HepG2 (cell line): Measurements from ENCODE around the gene ALG11. TPM values are rescaled to one million over a fixed set of nuclear protein-coding genes. Genes with fewer than 3 reads are reported as not detected.

ENCODE experiments used
- ATF1 ChIP-seq: IDR thresholded peaks from 2 replicates; pipeline ENCODE4 v1.6.1; 2016; ENCODE audit warnings: mild to moderate bottlenecking, control low read depth
- CEBPB ChIP-seq: IDR thresholded peaks from 2 replicates; pipeline ENCODE4 v1.6.1; 2011; ENCODE audit warnings: low read depth, low read length, improper control_type of control experiment, borderline replicate concordance
- EED ChIP-seq: sonication (generic); formaldehyde crosslinking; IDR thresholded peaks from 2 replicates; pipeline ENCODE4 v1.5.0; 2020; ENCODE audit warnings: mild to moderate bottlenecking, missing genetic modification reagents
- HMG20A ChIP-seq: IDR thresholded peaks from 2 replicates; pipeline ENCODE4 v1.6.1; 2016; ENCODE audit warnings: borderline replicate concordance
- MED1 ChIP-seq: sonication (generic); formaldehyde crosslinking; IDR thresholded peaks from 2 replicates; pipeline ENCODE4 v1.4.0; 2020; ENCODE audit warnings: missing genetic modification reagents
- NR2C2 ChIP-seq: sonication (generic); formaldehyde crosslinking; IDR thresholded peaks from 2 replicates; pipeline ENCODE4 v1.4.0; 2020; ENCODE audit warnings: missing genetic modification reagents, mild to moderate bottlenecking, moderate library complexity, borderline replicate concordance
- NR2F1 ChIP-seq, 2 experiments: fragments of 450-650 bp in 1 of 2; formaldehyde crosslinking in 1 of 2; IDR thresholded peaks; 2 replicates each; pipeline versions ENCODE4 v1.5.0 to v1.6.1; 2016 to 2020; ENCODE audit warnings: mild to moderate bottlenecking in 1 of 2, missing compliant biosample characterization in 1 of 2, missing genetic modification reagents in 1 of 2, moderate library complexity in 1 of 2
- PHF21A ChIP-seq: sonication (generic); formaldehyde crosslinking; IDR thresholded peaks from 2 replicates; pipeline ENCODE4 v1.5.0; 2020; ENCODE audit warnings: mild to moderate bottlenecking, missing genetic modification reagents
- PRMT3 ChIP-seq: sonication (generic); formaldehyde crosslinking; IDR thresholded peaks from 2 replicates; pipeline ENCODE4 v1.8.1; 2022; ENCODE audit warnings: low read depth, mild to moderate bottlenecking, moderate library complexity, missing genetic modification reagents, borderline replicate concordance
- RAD51 ChIP-seq: fragments of 450-650 bp; IDR thresholded peaks from 2 replicates; pipeline ENCODE4 v1.6.1; 2016; ENCODE audit warnings: borderline replicate concordance
- SIX4 ChIP-seq: sonication (generic); formaldehyde crosslinking; IDR thresholded peaks from 2 replicates; pipeline ENCODE4 v1.4.0; 2020; ENCODE audit warnings: missing genetic modification reagents
- SP4 ChIP-seq: sonication (generic); formaldehyde crosslinking; IDR thresholded peaks from 2 replicates; pipeline ENCODE4 v1.8.1; 2023; ENCODE audit warnings: mild to moderate bottlenecking, missing genetic modification reagents
- TARDBP ChIP-seq: sonication (generic); formaldehyde crosslinking; IDR thresholded peaks from 2 replicates; pipeline ENCODE4 v1.8.0; 2022; ENCODE audit warnings: mild to moderate bottlenecking, missing genetic modification reagents
- ZFY ChIP-seq: sonication (generic); formaldehyde crosslinking; IDR thresholded peaks from 2 replicates; pipeline ENCODE4 v1.4.0; 2020; ENCODE audit warnings: missing genetic modification reagents
- ZNF746 ChIP-seq: sonication (generic); formaldehyde crosslinking; IDR thresholded peaks from 2 replicates; pipeline ENCODE4 v1.8.0; 2022; ENCODE audit warnings: mild to moderate bottlenecking, missing genetic modification reagents
- polyA plus RNA-seq, 8 experiments: library from polyadenylated mRNA; depleted of rRNA in 3 of 8; stranded (reverse) in 7 of 8; unstranded in 1 of 8; fragments of >200 nt; fragmentation: Illumina TruSeq in 4 of 8; extraction: Trizol in 4 of 8; gene quantifications; 2 replicates each; pipeline versions ENCODE4 v1.2.1 to v1.2.3, GENCODE V29; 2011 to 2016; ENCODE audit warnings: low read depth in 4 of 8, missing spikeins in 1 of 8, mixed read lengths in 1 of 8; ENCODE audit not compliant: insufficient read depth in 1 of 8
- total RNA-seq, 5 experiments: library from RNA; depleted of rRNA; stranded (reverse); fragments of >200 nt; fragmentation: Illumina TruSeq; extraction: Trizol; gene quantifications; 2 replicates each; pipeline ENCODE4 v1.2.3, GENCODE V29; 2016; ENCODE audit warnings: low read depth in 1 of 5
- TF ChIP-seq, protein P1 (sequence below): sonication (generic); formaldehyde crosslinking; IDR thresholded peaks from 2 replicates; pipeline ENCODE4 v1.9.0; 2022; ENCODE audit warnings: low read depth, missing genetic modification reagents
- TF ChIP-seq, protein P2 (sequence below): sonication (generic); formaldehyde crosslinking; IDR thresholded peaks from 2 replicates; pipeline ENCODE4 v1.8.0; 2022; ENCODE audit warnings: low read depth, missing genetic modification reagents
- TF ChIP-seq, protein P3 (sequence below): sonication (generic); formaldehyde crosslinking; IDR thresholded peaks from 2 replicates; pipeline ENCODE4 v1.4.0; 2020; ENCODE audit warnings: missing genetic modification reagents
- TF ChIP-seq, protein P4 (sequence below): IDR thresholded peaks from 2 replicates; pipeline ENCODE4 v1.6.1; 2016; ENCODE audit warnings: low read depth, control low read depth
- TF ChIP-seq, protein P5 (sequence below), 2 experiments: sonication (generic) in 1 of 2; formaldehyde crosslinking in 1 of 2; IDR thresholded peaks; 2 replicates each; pipeline versions ENCODE4 v1.4.0 to v1.6.1; 2016 to 2020; ENCODE audit warnings: borderline replicate concordance in 1 of 2, low read depth in 1 of 2, mild to moderate bottlenecking in 1 of 2, missing genetic modification reagents in 1 of 2

ALG11 gene
- total and polyA plus RNA-seq, 2 of the 13 experiments (the other 11 are each of a cell fraction or from before 2014, with no cell fraction given) = 14.7 to 27.9 TPM

DNA sequence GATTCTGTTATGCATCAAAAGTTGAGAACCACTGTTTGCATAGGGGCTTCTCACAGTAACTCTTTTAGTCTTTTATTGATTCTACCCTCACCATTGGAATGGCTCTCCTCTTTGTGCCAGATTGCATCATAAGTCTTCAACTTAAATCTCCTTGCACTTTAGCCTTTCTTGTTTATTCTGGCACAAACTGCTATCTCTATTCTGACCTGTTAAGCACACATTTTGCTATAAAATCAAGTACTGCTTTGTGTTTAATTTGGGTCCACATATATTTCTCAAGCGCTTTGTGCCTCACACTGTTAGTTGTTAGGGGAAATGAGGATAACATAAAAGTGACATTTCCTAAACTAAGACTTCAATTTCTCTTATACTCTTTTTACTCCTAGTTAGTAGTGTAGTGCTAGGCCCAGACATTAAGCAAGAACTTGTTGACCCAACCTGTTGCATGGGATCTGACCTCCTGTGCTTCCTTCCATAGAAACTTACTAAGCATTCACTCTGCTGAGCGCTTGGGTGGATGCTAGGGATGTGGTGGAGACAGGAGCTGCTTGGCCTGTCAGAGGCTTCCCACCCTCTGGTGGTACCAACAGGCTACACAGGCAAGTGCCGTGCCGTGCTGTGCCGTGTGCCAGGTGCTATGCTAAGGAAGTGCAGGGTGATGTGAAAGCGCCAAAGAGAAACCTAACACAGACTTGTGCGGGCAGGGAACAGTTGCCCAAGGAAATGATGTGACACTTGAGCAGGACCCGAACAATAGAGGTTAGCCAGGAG lies 13.5 kb downstream of the ALG11 start (continued):
- TF ChIP-seq, protein P1, sequence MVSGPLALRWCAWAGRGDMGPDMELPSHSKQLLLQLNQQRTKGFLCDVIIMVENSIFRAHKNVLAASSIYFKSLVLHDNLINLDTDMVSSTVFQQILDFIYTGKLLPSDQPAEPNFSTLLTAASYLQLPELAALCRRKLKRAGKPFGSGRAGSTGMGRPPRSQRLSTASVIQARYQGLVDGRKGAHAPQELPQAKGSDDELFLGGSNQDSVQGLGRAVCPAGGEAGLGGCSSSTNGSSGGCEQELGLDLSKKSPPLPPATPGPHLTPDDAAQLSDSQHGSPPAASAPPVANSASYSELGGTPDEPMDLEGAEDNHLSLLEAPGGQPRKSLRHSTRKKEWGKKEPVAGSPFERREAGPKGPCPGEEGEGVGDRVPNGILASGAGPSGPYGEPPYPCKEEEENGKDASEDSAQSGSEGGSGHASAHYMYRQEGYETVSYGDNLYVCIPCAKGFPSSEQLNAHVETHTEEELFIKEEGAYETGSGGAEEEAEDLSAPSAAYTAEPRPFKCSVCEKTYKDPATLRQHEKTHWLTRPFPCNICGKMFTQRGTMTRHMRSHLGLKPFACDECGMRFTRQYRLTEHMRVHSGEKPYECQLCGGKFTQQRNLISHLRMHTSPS (CRISPR knock-in tag) = peak; percentile 50; the same call in 1 of the 2 replicates
- TF ChIP-seq ZFY (peak; percentile 54), RAD51 (no peak), ATF1 (CRISPR knock-in tag) (0 out of 2 replicates have a peak, but pooled peaks have one; percentile 32), SIX4 (CRISPR knock-in tag) (peak; percentile 82), PHF21A (CRISPR knock-in tag) (peak; percentile 84), ZNF746 (0 out of 2 replicates have a peak, but pooled peaks have one; percentile 28), TARDBP (CRISPR knock-in tag) (no peak), MED1 (CRISPR knock-in tag) (peak; percentile 78), PRMT3 (no peak), HMG20A (peak; percentile 93), SP4 (CRISPR knock-in tag) (no peak), NR2F1 (CRISPR knock-in tag; IDR thresholded peaks at IDR 0.05) (peak; percentile 84 to 94), CEBPB (peak; percentile 97), EED (no peak), NR2C2 (CRISPR knock-in tag) (peak; percentile 69)
- TF ChIP-seq, protein P2, sequence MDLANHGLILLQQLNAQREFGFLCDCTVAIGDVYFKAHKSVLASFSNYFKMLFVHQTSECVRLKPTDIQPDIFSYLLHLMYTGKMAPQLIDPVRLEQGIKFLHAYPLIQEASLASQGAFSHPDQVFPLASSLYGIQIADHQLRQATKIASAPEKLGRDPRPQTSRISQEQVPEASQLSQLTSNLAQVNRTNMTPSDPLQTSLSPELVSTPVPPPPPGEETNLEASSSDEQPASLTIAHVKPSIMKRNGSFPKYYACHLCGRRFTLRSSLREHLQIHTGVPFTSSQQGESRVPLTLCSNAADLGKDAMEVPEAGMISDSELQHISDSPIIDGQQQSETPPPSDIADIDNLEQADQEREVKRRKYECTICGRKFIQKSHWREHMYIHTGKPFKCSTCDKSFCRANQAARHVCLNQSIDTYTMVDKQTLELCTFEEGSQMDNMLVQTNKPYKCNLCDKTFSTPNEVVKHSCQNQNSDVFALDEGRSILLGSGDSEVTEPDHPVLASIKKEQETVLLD (CRISPR knock-in tag) = no peak; the same call in 1 of the 2 replicates
- TF ChIP-seq, protein P3, sequence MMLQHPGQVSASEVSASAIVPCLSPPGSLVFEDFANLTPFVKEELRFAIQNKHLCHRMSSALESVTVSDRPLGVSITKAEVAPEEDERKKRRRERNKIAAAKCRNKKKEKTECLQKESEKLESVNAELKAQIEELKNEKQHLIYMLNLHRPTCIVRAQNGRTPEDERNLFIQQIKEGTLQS (CRISPR knock-in tag) = peak; percentile 91
- TF ChIP-seq, protein P4, sequence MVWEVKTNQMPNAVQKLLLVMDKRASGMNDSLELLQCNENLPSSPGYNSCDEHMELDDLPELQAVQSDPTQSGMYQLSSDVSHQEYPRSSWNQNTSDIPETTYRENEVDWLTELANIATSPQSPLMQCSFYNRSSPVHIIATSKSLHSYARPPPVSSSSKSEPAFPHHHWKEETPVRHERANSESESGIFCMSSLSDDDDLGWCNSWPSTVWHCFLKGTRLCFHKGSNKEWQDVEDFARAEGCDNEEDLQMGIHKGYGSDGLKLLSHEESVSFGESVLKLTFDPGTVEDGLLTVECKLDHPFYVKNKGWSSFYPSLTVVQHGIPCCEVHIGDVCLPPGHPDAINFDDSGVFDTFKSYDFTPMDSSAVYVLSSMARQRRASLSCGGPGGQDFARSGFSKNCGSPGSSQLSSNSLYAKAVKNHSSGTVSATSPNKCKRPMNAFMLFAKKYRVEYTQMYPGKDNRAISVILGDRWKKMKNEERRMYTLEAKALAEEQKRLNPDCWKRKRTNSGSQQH (CRISPR knock-in tag) = 0 out of 2 replicates have a peak, but pooled peaks have one; percentile 23
- TF ChIP-seq, protein P5, sequence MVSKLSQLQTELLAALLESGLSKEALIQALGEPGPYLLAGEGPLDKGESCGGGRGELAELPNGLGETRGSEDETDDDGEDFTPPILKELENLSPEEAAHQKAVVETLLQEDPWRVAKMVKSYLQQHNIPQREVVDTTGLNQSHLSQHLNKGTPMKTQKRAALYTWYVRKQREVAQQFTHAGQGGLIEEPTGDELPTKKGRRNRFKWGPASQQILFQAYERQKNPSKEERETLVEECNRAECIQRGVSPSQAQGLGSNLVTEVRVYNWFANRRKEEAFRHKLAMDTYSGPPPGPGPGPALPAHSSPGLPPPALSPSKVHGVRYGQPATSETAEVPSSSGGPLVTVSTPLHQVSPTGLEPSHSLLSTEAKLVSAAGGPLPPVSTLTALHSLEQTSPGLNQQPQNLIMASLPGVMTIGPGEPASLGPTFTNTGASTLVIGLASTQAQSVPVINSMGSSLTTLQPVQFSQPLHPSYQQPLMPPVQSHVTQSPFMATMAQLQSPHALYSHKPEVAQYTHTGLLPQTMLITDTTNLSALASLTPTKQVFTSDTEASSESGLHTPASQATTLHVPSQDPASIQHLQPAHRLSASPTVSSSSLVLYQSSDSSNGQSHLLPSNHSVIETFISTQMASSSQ (IDR thresholded peaks at IDR 0.05; ENCODE audit: low read depth) = peak; percentile 72
- TF ChIP-seq, protein P5 (CRISPR knock-in tag; IDR thresholded peaks at IDR 0.05; ENCODE audit: borderline replicate concordance) = peak; percentile 79
